Adrenal gland (tissue), 12 donors: ENCODE results near the gene TRAF3IP3. TPM values are rescaled to one million over a fixed set of nuclear protein-coding genes. Genes with fewer than 3 reads are reported as not detected.

Source experiments
- DNase-seq, 7 donors: peaks; one replicate each; pipeline ENCODE4 v3.0.0-alpha.2; 2019 to 2020
- H3K27ac ChIP-seq, 5 donors: fragments of 200-600 bp; sonication (generic) in 4 of 5; 1 replicate in 3 of 5; 2 replicates in 2 of 5; pipeline versions ENCODE4 v1.5.1 to v1.8.0; 2016 to 2020; ENCODE audit warnings: mild to moderate bottlenecking in 1 of 5
- H3K27me3 ChIP-seq: fragments of 200-600 bp; 2 replicates; pipeline ENCODE4 v1.8.0; 2021
- H3K36me3 ChIP-seq, 2 donors: fragments of 200-600 bp; replicated peaks in 1 of 2; 1 replicate in 1 of 2; 2 replicates in 1 of 2; pipeline versions ENCODE4 v1.5.1 to v1.8.0; 2018 to 2022
- H3K4me1 ChIP-seq, 2 donors: fragments of 200-600 bp; replicated peaks in 1 of 2; 1 replicate in 1 of 2; 2 replicates in 1 of 2; pipeline versions ENCODE4 v1.5.1 to v1.8.0; 2018 to 2021
- H3K4me3 ChIP-seq, 4 donors: fragments of 200-600 bp; sonication (generic) in 3 of 4; one replicate each; pipeline ENCODE4 v1.5.1; 2016 to 2018
- H3K9me3 ChIP-seq, 3 donors: fragments of 200-600 bp; sonication (generic) in 1 of 3; replicated peaks in 1 of 3; 1 replicate in 2 of 3; 2 replicates in 1 of 3; pipeline versions ENCODE4 v1.5.1 to v1.8.0; 2016 to 2021
- CTCF ChIP-seq, 6 experiments: fragments of 450-650 bp in 4 of 6; fragments of 200-600 bp in 2 of 6; sonication (generic) in 1 of 6; IDR thresholded peaks; 1 replicate in 5 of 6; 2 replicates in 1 of 6; pipeline versions ENCODE4 v1.5.1 to v1.8.0; 2016 to 2021; ENCODE audit warnings: antibody characterized with exemption in 6 of 6, mild to moderate bottlenecking in 2 of 6, moderate library complexity in 1 of 6
- POLR2A ChIP-seq, 2 donors: fragments of 450-650 bp; IDR thresholded peaks; one replicate each; pipeline ENCODE4 v1.6.1; 2017; ENCODE audit warnings: antibody characterized with exemption in 2 of 2, mild to moderate bottlenecking in 2 of 2, moderate library complexity in 1 of 2
- WGBS, 4 donors: extraction: QIAGEN DNeasy Blood & Tissue Kit in 2 of 4; methylation state at CpG; one replicate each; pipeline versions ENCODE4 v1.1.5 to v1.1.7; 2013 to 2017; 5-methylcytosine and 5-hydroxymethylcytosine counted together
- intact Hi-C, 2 donors: fragments of 100-400 bp; cut with DNase I; formaldehyde crosslinking; loops; one replicate each; pipeline versions ENCODE4 v1.14.1 to v1.15.0; 2022 to 2023
- polyA plus RNA-seq, 3 donors: library from polyadenylated mRNA; stranded (reverse); fragments of 200-250 nt in 2 of 3; fragments of 350-450 nt in 1 of 3; fragmentation: Illumina TruSeq in 1 of 3; extraction: RNeasy Lipid Tissue Mini Kit (QIAGEN cat#74804) in 1 of 3; gene quantifications; one replicate each; pipeline ENCODE4 v1.2.3, GENCODE V29; 2013 to 2014
- total RNA-seq, 9 donors: library from RNA; depleted of rRNA in 4 of 9; stranded (reverse); fragments of >200 nt in 4 of 9; fragments of 120-200 nt in 1 of 9; fragmentation: NEBNext Ultra II Directional in 1 of 9; extraction: Animal tissue kit (Norgen Biotek cat#: 25700) in 1 of 9; gene quantifications; one replicate each; pipeline versions ENCODE4 v1.1.0 to v1.2.4, GENCODE V29; 2013 to 2023
- donor health status: healthy with polysubstance abuse.
- donor health status: Bipolar disorder and iron deficiency.
- donor health status: DM: yes; HTN: yes; CAD: no.
- donor health status: DM: no; HTN: no; CAD: no.
- donor health status: DM: no; HTN: no; CAD: no.
- donor health status: DM: yes; HTN: yes; CAD: no.

TRAF3IP3 gene
- total and polyA plus RNA-seq, 12 donors, result 0.88 to 9.8 (median 2.0) TPM

GRCh38 chr1:209825591-209826434 lies 70.0 kb downstream of the TRAF3IP3 start:
- WGBS, 4 donors, result 72 to 76% (median 74%) methylated on average over 11 of the region's 11 CpGs
- intact Hi-C loops, result no loop called here
- no peak for DNase-seq

GRCh38 chr1:209827384-209828262 lies 71.8 kb downstream of the TRAF3IP3 start, which contains the start of gene UTP25:
UTP25 (plus strand) TSS chr1:209827972; CDS start chr1:209828064, 92 bp downstream.
- Histone ChIP-seq H3K27ac (peak within 1 kb of the TSS in 3 of 5 donors; percentile 35 to 88 (median 63)), H3K4me1 (peaks cover 5 to 16% of the 10 kb centered on the region in 2 donors), H3K36me3 (peaks cover 0 to 20% of the 10 kb centered on the region in 2 donors), H3K27me3 (no peaks in the 10 kb centered on the region), H3K9me3 (no peaks in the 10 kb centered on the region), H3K4me3 (peak within 1 kb of the TSS in 3 of 4 donors; percentile 55 to 91 (median 75))
- WGBS, 4 donors, result 19 to 32% (median 23%) methylated on average over 32 to 51 of the region's 51 CpGs
- intact Hi-C loops, result no loop called here
- TF ChIP-seq CTCF (IDR thresholded peaks at IDR 0.05) (peak; percentile 50 to 82 (median 62)), POLR2A (IDR thresholded peaks at IDR 0.05) (peak; percentile 51 to 85)
- peak; percentile 93 to 98 (median 96) for DNase-seq

More at GRCh38 chr1:209825591-209826434, 70.0 kb downstream of the TRAF3IP3 start:
- no peak overlapping the region for H3K4me3 ChIP-seq
- no peaks in the 10 kb centered on the region for H3K27me3 ChIP-seq
- H3K9me3 ChIP-seq, result no peaks in the 10 kb centered on the region
- H3K27ac ChIP-seq, result no peak overlapping the region
- peaks cover 5 to 17% of the 10 kb centered on the region in 2 donors for H3K4me1 ChIP-seq
- peaks cover 0 to 1% of the 10 kb centered on the region in 2 donors for H3K36me3 ChIP-seq
- TF ChIP-seq CTCF (IDR thresholded peaks at IDR 0.05), result no peak
- no peak for TF ChIP-seq POLR2A (IDR thresholded peaks at IDR 0.05)

GRCh38 chr1:209829716-209830115 lies 73.9 kb downstream of the TRAF3IP3 start:
- Histone ChIP-seq H3K27me3 (no peaks in the 10 kb centered on the region), H3K4me3 (no peak overlapping the region), H3K36me3 (peaks cover 0 to 40% of the 10 kb centered on the region in 2 donors), H3K4me1 (peaks cover 5 to 13% of the 10 kb centered on the region in 2 donors), H3K27ac (no peak overlapping the region), H3K9me3 (no peaks in the 10 kb centered on the region)
- 89 to 91% (median 91%) methylated on average over 2 of the region's 2 CpGs for WGBS, 4 donors
- TF ChIP-seq CTCF (IDR thresholded peaks at IDR 0.05), result no peak
- no peak for TF ChIP-seq POLR2A (IDR thresholded peaks at IDR 0.05)
- intact Hi-C loops, result no loop called here
- DNase-seq, result no peak

- 86 to 93% (median 87%) methylated on average over 3 of the region's 3 CpGs for WGBS, 4 donors
- Histone ChIP-seq H3K4me3 (no peak overlapping the region), H3K9me3 (no peaks in the 10 kb centered on the region), H3K36me3 (peaks cover 0 to 49% of the 10 kb centered on the region in 2 donors), H3K4me1 (peaks cover 9 to 21% of the 10 kb centered on the region in 2 donors), H3K27me3 (no peaks in the 10 kb centered on the region), H3K27ac (no peak overlapping the region)
- intact Hi-C loops, result no loop called here
- no peak for DNase-seq
- no peak for TF ChIP-seq POLR2A (IDR thresholded peaks at IDR 0.05)
- TF ChIP-seq CTCF (IDR thresholded peaks at IDR 0.05), result no peak
Measured at GRCh38 chr1:209830722-209831121, 74.9 kb downstream of the TRAF3IP3 start.
